MCF 10A (cell line): Measurements from ENCODE around the gene MYLK. TPM values are rescaled to one million over a fixed set of nuclear protein-coding genes. Genes with fewer than 3 reads are reported as not detected.

Source experiments
- BruUV-seq: library from RNA; stranded (reverse); fragments of 400-500 nt; replicated peaks from 2 replicates; lab custom pipeline; 2021; lab: Mats Ljungman, UMichigan
- CTCF ChIA-PET: fragments of 300-600 bp; sonication (Branson Sonifier 250); formaldehyde crosslinking; extraction: SDS; loops from one replicate; lab custom pipeline; 2021; ENCODE audit warnings: antibody characterized with exemption, inconsistent platforms; lab: Yijun Ruan, JAX
- POLR2A ChIA-PET: fragments of 300-600, 350-650 bp; sonication (Branson Sonifier 250); formaldehyde crosslinking; extraction: SDS; loops from one replicate; lab custom pipeline; 2020; ENCODE audit warnings: antibody characterized with exemption, inconsistent platforms; lab: Yijun Ruan, JAX
- DNase-seq: peaks from one replicate; pipeline ENCODE4 v3.0.0-alpha.2; 2018; ENCODE audit not compliant: unreplicated experiment
- H3K27ac Mint-ChIP-seq: one replicate; pipeline ENCODE4 v1.8.0; 2022; ENCODE audit warnings: mild to moderate bottlenecking, low read depth, mixed read lengths; ENCODE audit not compliant: unreplicated experiment
- H3K27me3 Mint-ChIP-seq: one replicate; pipeline ENCODE4 v1.8.0; 2022; ENCODE audit warnings: mixed read lengths; ENCODE audit not compliant: insufficient read depth, unreplicated experiment
- H3K36me3 Mint-ChIP-seq: one replicate; pipeline ENCODE4 v1.8.0; 2022; ENCODE audit warnings: mild to moderate bottlenecking, moderate library complexity, mixed read lengths; ENCODE audit not compliant: insufficient read depth, unreplicated experiment
- H3K4me1 Mint-ChIP-seq: one replicate; pipeline ENCODE4 v1.8.0; 2022; ENCODE audit warnings: mixed read lengths; ENCODE audit not compliant: insufficient read depth, unreplicated experiment
- H3K4me3 Mint-ChIP-seq: one replicate; pipeline ENCODE4 v1.8.0; 2022; ENCODE audit warnings: mild to moderate bottlenecking, moderate library complexity, mixed read lengths; ENCODE audit not compliant: unreplicated experiment
- H3K9me3 Mint-ChIP-seq: one replicate; pipeline ENCODE4 v1.8.0; 2022; ENCODE audit warnings: mixed read lengths; ENCODE audit not compliant: unreplicated experiment
- intact Hi-C: fragments of 100-400 bp; cut with micrococcal nuclease; formaldehyde crosslinking; loops from 2 replicates; pipeline ENCODE4 v1.14.1; 2022
- total RNA-seq: library from RNA; stranded (reverse); gene quantifications from 2 replicates; pipeline ENCODE4 v1.2.3, GENCODE V29; 2022
- TF ChIP-seq, protein P1 (sequence below): fragments of 200-600 bp; IDR thresholded peaks from one replicate; pipeline ENCODE4 v1.8.0; 2022; ENCODE audit warnings: antibody characterized with exemption, mild to moderate bottlenecking; ENCODE audit not compliant: unreplicated experiment

Gene MYLK
- total RNA-seq, 1 experiment from 2014 or later = 2.3 TPM

- CTCF ChIA-PET = interaction anchor here (0.6 to 1.3 kb wide), 4 partner anchors 30 to 39 kb away, joined by 3 to 4 read pairs (median 4); no protein-coding TSS in a partner anchor
- H3K4me1 Mint-ChIP-seq = peaks cover 17% of the 10 kb centered on the region
- intact Hi-C loops = no loop called here
- TF ChIP-seq, protein P1, sequence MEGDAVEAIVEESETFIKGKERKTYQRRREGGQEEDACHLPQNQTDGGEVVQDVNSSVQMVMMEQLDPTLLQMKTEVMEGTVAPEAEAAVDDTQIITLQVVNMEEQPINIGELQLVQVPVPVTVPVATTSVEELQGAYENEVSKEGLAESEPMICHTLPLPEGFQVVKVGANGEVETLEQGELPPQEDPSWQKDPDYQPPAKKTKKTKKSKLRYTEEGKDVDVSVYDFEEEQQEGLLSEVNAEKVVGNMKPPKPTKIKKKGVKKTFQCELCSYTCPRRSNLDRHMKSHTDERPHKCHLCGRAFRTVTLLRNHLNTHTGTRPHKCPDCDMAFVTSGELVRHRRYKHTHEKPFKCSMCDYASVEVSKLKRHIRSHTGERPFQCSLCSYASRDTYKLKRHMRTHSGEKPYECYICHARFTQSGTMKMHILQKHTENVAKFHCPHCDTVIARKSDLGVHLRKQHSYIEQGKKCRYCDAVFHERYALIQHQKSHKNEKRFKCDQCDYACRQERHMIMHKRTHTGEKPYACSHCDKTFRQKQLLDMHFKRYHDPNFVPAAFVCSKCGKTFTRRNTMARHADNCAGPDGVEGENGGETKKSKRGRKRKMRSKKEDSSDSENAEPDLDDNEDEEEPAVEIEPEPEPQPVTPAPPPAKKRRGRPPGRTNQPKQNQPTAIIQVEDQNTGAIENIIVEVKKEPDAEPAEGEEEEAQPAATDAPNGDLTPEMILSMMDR = no peak
- POLR2A ChIA-PET = no interaction called here
- H3K4me3 Mint-ChIP-seq = no peak overlapping the region
- no peaks in the 10 kb centered on the region for H3K9me3 Mint-ChIP-seq
- peaks cover 26% of the 10 kb centered on the region for H3K27me3 Mint-ChIP-seq
- H3K27ac Mint-ChIP-seq = no peak overlapping the region
- no peaks in the 10 kb centered on the region for H3K36me3 Mint-ChIP-seq
- BruUV-seq = no TSS peak
- DNase-seq = no peak
Observed at GRCh38 chr3:123684636-123685035, 199.5 kb downstream of the MYLK start.

- Mint-ChIP-seq H3K27me3 (peaks cover 26% of the 10 kb centered on the region), H3K4me3 (no peak overlapping the region), H3K27ac (no peak overlapping the region), H3K9me3 (no peaks in the 10 kb centered on the region), H3K36me3 (no peaks in the 10 kb centered on the region), H3K4me1 (peaks cover 17% of the 10 kb centered on the region)
- BruUV-seq = no TSS peak
- CTCF ChIA-PET = interaction anchor here (0.6 to 1.3 kb wide), 3 partner anchors 18 to 32 kb away, joined by 3 to 4 read pairs (median 3); no protein-coding TSS in a partner anchor
- POLR2A ChIA-PET = no interaction called here
- DNase-seq = no peak
- TF ChIP-seq, protein P1 = no peak
- intact Hi-C loops = no loop called here
Observed at GRCh38 chr3:123684209-123684608, 199.9 kb downstream of the MYLK start.

GRCh38 chr3:123683505-123684154 is 200.5 kb downstream of the MYLK start:
- Mint-ChIP-seq H3K9me3 (no peaks in the 10 kb centered on the region), H3K4me3 (no peak overlapping the region), H3K27ac (no peak overlapping the region), H3K4me1 (peaks cover 15% of the 10 kb centered on the region), H3K36me3 (no peaks in the 10 kb centered on the region), H3K27me3 (peaks cover 26% of the 10 kb centered on the region)
- intact Hi-C loops = no loop called here
- ChIA-PET CTCF (interaction anchor here (0.6 to 1.1 kb wide), 3 partner anchors 19 to 32 kb away, joined by 3 read pairs; no protein-coding TSS in a partner anchor), POLR2A (no interaction called here)
- no TSS peak for BruUV-seq
- TF ChIP-seq, protein P1 = no peak
- no peak for DNase-seq

GRCh38 chr3:123682781-123683504 is 201.2 kb downstream of the MYLK start:
- peaks cover 26% of the 10 kb centered on the region for H3K27me3 Mint-ChIP-seq
- peaks cover 15% of the 10 kb centered on the region for H3K4me1 Mint-ChIP-seq
- TF ChIP-seq, protein P1 = no peak
- no TSS peak for BruUV-seq
- ChIA-PET POLR2A (no interaction called here), CTCF (interaction anchor here (1.1 kb wide), 1 partner anchor 30 kb away, joined by 3 read pairs; no protein-coding TSS in a partner anchor)
- intact Hi-C loops = no loop called here
- no peak overlapping the region for H3K4me3 Mint-ChIP-seq
- DNase-seq = no peak
- H3K9me3 Mint-ChIP-seq = no peaks in the 10 kb centered on the region
- no peaks in the 10 kb centered on the region for H3K36me3 Mint-ChIP-seq
- no peak overlapping the region for H3K27ac Mint-ChIP-seq
